VCaP (cell line): Measurements from ENCODE around the gene SNAPC4.

Source experiments
- H3K27ac ChIP-seq: fragments of 450-650 bp; 2 replicates; pipeline ENCODE4 v1.5.1; 2017
- TF ChIP-seq, protein P1 (sequence below): fragments of 450-650 bp; conservative IDR thresholded peaks from 2 replicates; pipeline ENCODE4 v1.5.1; 2017; ENCODE audit warnings: mild to moderate bottlenecking, moderate library complexity

Gene SNAPC4, protein sequence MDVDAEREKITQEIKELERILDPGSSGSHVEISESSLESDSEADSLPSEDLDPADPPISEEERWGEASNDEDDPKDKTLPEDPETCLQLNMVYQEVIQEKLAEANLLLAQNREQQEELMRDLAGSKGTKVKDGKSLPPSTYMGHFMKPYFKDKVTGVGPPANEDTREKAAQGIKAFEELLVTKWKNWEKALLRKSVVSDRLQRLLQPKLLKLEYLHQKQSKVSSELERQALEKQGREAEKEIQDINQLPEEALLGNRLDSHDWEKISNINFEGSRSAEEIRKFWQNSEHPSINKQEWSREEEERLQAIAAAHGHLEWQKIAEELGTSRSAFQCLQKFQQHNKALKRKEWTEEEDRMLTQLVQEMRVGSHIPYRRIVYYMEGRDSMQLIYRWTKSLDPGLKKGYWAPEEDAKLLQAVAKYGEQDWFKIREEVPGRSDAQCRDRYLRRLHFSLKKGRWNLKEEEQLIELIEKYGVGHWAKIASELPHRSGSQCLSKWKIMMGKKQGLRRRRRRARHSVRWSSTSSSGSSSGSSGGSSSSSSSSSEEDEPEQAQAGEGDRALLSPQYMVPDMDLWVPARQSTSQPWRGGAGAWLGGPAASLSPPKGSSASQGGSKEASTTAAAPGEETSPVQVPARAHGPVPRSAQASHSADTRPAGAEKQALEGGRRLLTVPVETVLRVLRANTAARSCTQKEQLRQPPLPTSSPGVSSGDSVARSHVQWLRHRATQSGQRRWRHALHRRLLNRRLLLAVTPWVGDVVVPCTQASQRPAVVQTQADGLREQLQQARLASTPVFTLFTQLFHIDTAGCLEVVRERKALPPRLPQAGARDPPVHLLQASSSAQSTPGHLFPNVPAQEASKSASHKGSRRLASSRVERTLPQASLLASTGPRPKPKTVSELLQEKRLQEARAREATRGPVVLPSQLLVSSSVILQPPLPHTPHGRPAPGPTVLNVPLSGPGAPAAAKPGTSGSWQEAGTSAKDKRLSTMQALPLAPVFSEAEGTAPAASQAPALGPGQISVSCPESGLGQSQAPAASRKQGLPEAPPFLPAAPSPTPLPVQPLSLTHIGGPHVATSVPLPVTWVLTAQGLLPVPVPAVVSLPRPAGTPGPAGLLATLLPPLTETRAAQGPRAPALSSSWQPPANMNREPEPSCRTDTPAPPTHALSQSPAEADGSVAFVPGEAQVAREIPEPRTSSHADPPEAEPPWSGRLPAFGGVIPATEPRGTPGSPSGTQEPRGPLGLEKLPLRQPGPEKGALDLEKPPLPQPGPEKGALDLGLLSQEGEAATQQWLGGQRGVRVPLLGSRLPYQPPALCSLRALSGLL (N-terminal part only)

DNA sequence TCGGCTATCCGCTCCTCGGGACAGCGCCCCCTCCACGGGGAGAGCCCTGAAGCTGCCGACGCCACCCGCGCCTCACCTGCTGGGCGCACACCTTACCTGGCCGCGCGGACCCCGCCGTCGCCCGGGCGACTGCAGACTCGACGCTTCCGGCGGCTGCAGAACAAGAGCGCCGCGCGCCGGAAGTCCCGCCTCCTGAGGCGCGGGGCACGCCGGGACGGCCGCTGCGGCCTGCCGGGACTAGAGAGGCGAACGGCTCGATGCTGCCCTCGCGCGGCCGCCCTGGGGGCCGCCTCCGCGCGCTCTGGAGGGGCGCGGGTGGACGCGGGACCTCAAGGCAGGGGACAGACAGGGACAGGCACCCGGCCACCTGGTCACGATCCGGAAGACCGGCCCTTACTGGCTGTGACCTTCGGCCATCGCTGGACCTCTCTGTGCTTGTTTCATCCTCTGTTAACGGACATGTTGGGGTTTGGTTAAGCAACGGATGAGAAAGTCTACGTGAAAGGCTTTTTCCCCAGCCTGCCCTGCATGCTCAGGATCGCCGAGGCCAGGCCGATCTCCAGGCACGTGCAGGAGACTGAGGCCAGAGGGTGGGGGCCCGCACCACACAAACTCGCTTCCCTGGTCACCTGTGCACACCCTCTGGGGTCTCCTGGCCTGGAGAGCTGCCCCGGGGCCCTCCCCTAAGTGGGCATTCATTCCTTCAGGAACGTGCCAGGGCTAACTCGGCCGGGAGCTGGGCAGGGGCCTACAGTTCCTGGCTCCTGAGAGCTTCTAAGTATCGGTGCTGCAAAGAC, at the start of gene SNAPC4:
Gene SNAPC4 (minus strand): TSS at position 133 of the 797 bp plus-strand sequence. CDS start 1,742 bp downstream, outside the sequence.
- peak within 1 kb of the TSS; percentile 98 for H3K27ac ChIP-seq
- TF ChIP-seq, protein P1, sequence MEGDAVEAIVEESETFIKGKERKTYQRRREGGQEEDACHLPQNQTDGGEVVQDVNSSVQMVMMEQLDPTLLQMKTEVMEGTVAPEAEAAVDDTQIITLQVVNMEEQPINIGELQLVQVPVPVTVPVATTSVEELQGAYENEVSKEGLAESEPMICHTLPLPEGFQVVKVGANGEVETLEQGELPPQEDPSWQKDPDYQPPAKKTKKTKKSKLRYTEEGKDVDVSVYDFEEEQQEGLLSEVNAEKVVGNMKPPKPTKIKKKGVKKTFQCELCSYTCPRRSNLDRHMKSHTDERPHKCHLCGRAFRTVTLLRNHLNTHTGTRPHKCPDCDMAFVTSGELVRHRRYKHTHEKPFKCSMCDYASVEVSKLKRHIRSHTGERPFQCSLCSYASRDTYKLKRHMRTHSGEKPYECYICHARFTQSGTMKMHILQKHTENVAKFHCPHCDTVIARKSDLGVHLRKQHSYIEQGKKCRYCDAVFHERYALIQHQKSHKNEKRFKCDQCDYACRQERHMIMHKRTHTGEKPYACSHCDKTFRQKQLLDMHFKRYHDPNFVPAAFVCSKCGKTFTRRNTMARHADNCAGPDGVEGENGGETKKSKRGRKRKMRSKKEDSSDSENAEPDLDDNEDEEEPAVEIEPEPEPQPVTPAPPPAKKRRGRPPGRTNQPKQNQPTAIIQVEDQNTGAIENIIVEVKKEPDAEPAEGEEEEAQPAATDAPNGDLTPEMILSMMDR, result peak; percentile 99

DNA sequence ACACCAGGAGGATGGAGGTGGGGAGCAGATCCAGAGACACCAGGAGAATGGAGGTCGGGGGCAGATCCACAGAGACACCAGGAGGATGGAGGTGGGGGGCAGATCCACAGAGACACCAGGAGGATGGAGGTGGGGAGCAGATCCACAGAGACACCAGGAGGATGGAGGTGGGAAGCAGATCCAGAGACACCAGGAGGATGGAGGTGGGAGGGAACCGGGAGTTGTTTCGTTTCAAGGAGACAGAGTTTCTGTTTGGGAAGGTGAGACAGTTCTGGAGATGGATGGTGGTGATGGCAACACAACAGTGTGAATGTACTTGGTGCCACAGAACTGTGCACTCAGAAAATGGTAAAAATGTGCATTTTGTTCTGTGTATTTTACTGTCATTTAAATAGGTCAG, 48.7 kb upstream of the SNAPC4 start:
- no peak overlapping the region for H3K27ac ChIP-seq
- TF ChIP-seq, protein P1, result no peak

DNA sequence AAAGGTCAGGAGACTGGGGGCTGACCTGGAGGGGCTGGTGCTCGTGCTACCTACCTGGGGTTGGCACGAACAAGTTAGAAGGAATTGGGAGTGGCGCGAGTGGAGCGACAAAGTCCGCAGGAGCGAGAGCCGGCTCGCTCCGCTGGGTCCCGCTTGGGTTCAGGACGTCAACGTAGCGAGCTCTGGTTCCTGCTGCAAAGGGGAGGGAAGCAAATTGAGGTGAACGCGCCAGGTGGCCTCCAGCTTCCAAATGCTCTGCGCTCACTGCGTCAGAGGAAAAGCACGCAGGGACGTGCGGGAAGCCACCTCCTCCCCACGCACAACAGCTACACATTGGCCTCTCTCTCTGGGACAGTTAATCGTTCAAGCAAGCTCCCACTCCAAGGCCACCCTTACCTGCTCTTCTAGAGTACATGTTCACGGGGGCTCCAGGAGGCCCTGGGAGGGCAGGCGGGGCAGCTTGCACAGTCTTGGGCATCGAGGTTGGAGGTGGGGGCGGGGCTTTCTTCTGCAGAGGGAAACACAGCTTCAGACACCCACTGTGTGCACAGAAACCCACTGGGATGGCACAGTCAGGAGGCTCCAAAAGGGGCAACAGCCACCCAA, 47.3 kb upstream of the SNAPC4 start:
- no peak overlapping the region for H3K27ac ChIP-seq
- TF ChIP-seq, protein P1, result no peak

DNA sequence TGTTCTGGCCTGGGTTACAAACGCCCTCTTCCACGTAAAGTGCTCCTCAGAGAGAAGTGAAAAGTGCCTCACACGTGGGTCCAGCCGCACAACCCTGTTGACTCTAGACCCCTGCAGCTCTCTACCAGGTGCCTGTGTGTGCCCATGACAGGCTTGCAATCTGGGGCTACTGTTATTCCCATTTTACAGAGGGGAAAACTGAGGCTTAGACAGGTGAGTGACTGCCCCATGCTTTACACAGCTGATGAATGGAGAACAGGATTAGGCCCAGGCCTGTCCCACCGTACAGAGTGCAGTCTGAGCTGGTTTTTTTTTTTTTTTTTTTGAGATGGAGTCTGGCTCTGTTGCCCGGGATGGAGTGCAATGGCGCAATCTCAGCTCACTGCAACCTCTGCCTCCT, 45.8 kb upstream of the SNAPC4 start:
- TF ChIP-seq, protein P1, result no peak
- H3K27ac ChIP-seq, result no peak overlapping the region

DNA sequence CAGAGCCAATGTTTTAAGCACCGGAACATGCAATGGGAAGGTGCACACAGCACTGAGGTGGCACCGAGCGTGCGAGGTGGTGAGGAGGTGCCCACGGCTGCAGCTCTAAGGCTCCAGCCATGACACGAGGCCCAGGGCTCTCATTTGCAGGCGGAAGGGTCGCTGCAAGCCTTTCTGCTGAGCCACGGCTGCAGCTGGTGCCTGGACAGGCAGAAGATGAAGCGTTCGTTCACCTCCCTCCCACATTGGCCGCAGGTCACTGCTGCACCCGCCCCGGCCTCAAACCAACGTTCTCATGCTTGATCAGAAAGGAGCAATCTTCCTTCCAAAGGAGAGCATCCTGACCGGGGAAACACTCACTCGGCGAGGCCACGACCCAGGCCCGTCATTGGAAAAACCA, 44.1 kb upstream of the SNAPC4 start:
- TF ChIP-seq, protein P1, result no peak
- H3K27ac ChIP-seq, result no peak overlapping the region

DNA sequence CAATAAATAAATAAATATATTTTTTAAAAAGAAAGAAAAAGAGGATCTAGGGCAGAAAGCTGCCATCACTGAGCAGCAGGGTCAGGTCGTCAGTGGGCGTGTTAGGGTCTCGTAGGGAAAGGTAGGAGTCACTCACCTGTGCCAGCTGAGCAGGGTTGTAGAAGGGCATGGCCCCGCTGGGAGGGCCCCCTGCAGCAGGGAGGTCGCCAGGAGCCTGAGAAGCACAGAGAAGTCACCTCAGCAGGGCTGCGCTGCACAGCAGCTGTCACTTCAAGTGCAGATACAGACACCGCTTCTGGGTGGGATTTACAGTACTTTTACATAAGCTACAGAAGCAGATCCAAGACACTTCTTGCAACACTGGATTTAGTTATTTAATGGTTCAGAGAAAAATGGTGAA, 43.7 kb upstream of the SNAPC4 start:
- TF ChIP-seq, protein P1, result no peak
- H3K27ac ChIP-seq, result no peak overlapping the region
